WTC11 (cell line): ENCODE results near the gene PRR35. TPM values are rescaled to one million over a fixed set of nuclear protein-coding genes. Genes with fewer than 3 reads are reported as not detected.
A peak's percentile ranks its signal among the peaks of the same experiment; 100 is the strongest.

ENCODE experiments used
- ATAC-seq: fragments of 200-7000 bp; cut with Tn5 transposase; 2 replicates; pipeline ENCODE4 v1.10.0; 2021; ENCODE audit warnings: mild to moderate bottlenecking, moderate library complexity
- CTCF ChIA-PET: fragments of 300-600 bp; sonication (Branson Sonifier 250); formaldehyde crosslinking; loops from one replicate; lab custom pipeline; 2021; ENCODE audit warnings: antibody characterized with exemption; lab: Charles Lee
- POLR2A ChIA-PET: fragments of 350-600 bp; sonication (Branson Sonifier 250); formaldehyde crosslinking; loops from one replicate; lab custom pipeline; 2021; ENCODE audit warnings: antibody characterized with exemption; lab: Charles Lee
- DNase-seq: peaks from one replicate; pipeline ENCODE4 v3.0.0; 2021; ENCODE audit warnings: low spot score
- H3K27ac Mint-ChIP-seq: 2 replicates; pipeline ENCODE4 v1.8.0; 2021; ENCODE audit warnings: mixed read lengths
- H3K27me3 Mint-ChIP-seq: 2 replicates; pipeline ENCODE4 v1.8.0; 2021; ENCODE audit warnings: low read depth, mild to moderate bottlenecking, moderate library complexity, mixed read lengths
- H3K36me3 Mint-ChIP-seq: 2 replicates; pipeline ENCODE4 v1.8.0; 2021; ENCODE audit warnings: mixed read lengths
- H3K4me1 Mint-ChIP-seq: 2 replicates; pipeline ENCODE4 v1.8.0; 2022; ENCODE audit warnings: mixed read lengths
- H3K4me3 Mint-ChIP-seq: 2 replicates; pipeline ENCODE4 v1.8.0; 2021; ENCODE audit warnings: mild to moderate bottlenecking, moderate library complexity, mixed read lengths
- H3K9me3 Mint-ChIP-seq: 2 replicates; pipeline ENCODE4 v1.8.0; 2021; ENCODE audit warnings: mixed read lengths
- CREB1 ChIP-seq: sonication (generic); formaldehyde crosslinking; IDR thresholded peaks from 2 replicates; pipeline ENCODE4 v1.8.0; 2023; ENCODE audit warnings: mild to moderate bottlenecking, missing genetic modification reagents
- GABPB1 ChIP-seq: sonication (generic); formaldehyde crosslinking; IDR thresholded peaks from 2 replicates; pipeline ENCODE4 v1.8.1; 2023; ENCODE audit warnings: mild to moderate bottlenecking, missing genetic modification reagents
- GRHL2 ChIP-seq: fragments of 250-450 bp; sonication (Bioruptor Pico); IDR thresholded peaks from 2 replicates; pipeline ENCODE4 v1.8.0; 2022; ENCODE audit warnings: mild to moderate bottlenecking, moderate library complexity; ENCODE audit not compliant: insufficient replicate concordance, severe bottlenecking
- IRF2 ChIP-seq: sonication (generic); formaldehyde crosslinking; IDR thresholded peaks from 2 replicates; pipeline ENCODE4 v1.8.0; 2022; ENCODE audit warnings: low read depth, missing genetic modification reagents, borderline replicate concordance
- NFE2L1 ChIP-seq: sonication (generic); formaldehyde crosslinking; IDR thresholded peaks from 2 replicates; pipeline ENCODE4 v1.8.1; 2023; ENCODE audit warnings: missing genetic modification reagents
- RORB ChIP-seq: fragments of 250-450 bp; sonication (Bioruptor Pico); IDR thresholded peaks from 2 replicates; pipeline ENCODE4 v1.9.0; 2021; ENCODE audit warnings: mild to moderate bottlenecking
- SMAD3 ChIP-seq: sonication (generic); formaldehyde crosslinking; IDR thresholded peaks from 2 replicates; pipeline ENCODE4 v1.8.0; 2022; ENCODE audit warnings: missing genetic modification reagents, mild to moderate bottlenecking, borderline replicate concordance
- SOX15 ChIP-seq: fragments of 250-450 bp; sonication (Bioruptor Pico); IDR thresholded peaks from 2 replicates; pipeline ENCODE4 v1.9.0; 2021; ENCODE audit warnings: mild to moderate bottlenecking
- TEAD1 ChIP-seq: sonication (generic); formaldehyde crosslinking; IDR thresholded peaks from 2 replicates; pipeline ENCODE4 v1.8.0; 2022; ENCODE audit warnings: mild to moderate bottlenecking, missing genetic modification reagents
- TP53 ChIP-seq: sonication (generic); formaldehyde crosslinking; IDR thresholded peaks from 2 replicates; pipeline ENCODE4 v1.8.1; 2023; ENCODE audit warnings: mild to moderate bottlenecking, missing genetic modification reagents
- ZBTB21 ChIP-seq: sonication (generic); formaldehyde crosslinking; IDR thresholded peaks from 2 replicates; pipeline ENCODE4 v1.8.1; 2023; ENCODE audit warnings: mild to moderate bottlenecking, missing genetic modification reagents, borderline replicate concordance
- ZNF138 ChIP-seq: sonication (generic); formaldehyde crosslinking; conservative IDR thresholded peaks from 2 replicates; pipeline ENCODE4 v1.8.1; 2022; ENCODE audit warnings: mild to moderate bottlenecking, moderate library complexity, missing genetic modification reagents
- ZNF317 ChIP-seq: sonication (generic); formaldehyde crosslinking; IDR thresholded peaks from 2 replicates; pipeline ENCODE4 v1.8.1; 2023; ENCODE audit warnings: low read depth, mild to moderate bottlenecking, moderate library complexity, missing genetic modification reagents, borderline replicate concordance
- ZNF423 ChIP-seq: fragments of 250-450 bp; sonication (Bioruptor Pico); IDR thresholded peaks from 2 replicates; pipeline ENCODE4 v2.1.2; 2022; ENCODE audit warnings: mild to moderate bottlenecking, moderate library complexity
- total RNA-seq: library from RNA; stranded (reverse); gene quantifications from 3 replicates; pipeline ENCODE4 v1.2.3, GENCODE V29; 2021
- TF ChIP-seq, protein P1 (sequence below): sonication (generic); formaldehyde crosslinking; conservative IDR thresholded peaks from 2 replicates; pipeline ENCODE4 v1.8.1; 2022; ENCODE audit warnings: mild to moderate bottlenecking, missing genetic modification reagents
- TF ChIP-seq, protein P2 (sequence below): sonication (generic); formaldehyde crosslinking; IDR thresholded peaks from 2 replicates; pipeline ENCODE4 v1.8.1; 2023; ENCODE audit warnings: mild to moderate bottlenecking, missing genetic modification reagents
- TF ChIP-seq, protein P3 (sequence below): sonication (generic); formaldehyde crosslinking; IDR thresholded peaks from 2 replicates; pipeline ENCODE4 v1.8.1; 2022; ENCODE audit warnings: low read depth, mild to moderate bottlenecking, moderate library complexity, missing genetic modification reagents, borderline replicate concordance
- TF ChIP-seq, protein P4 (sequence below): sonication (generic); formaldehyde crosslinking; IDR thresholded peaks from 2 replicates; pipeline ENCODE4 v1.8.0; 2022; ENCODE audit warnings: mild to moderate bottlenecking, missing genetic modification reagents

PRR35 gene
- total RNA-seq, 1 experiment from 2014 or later: 0.72 TPM

DNA sequence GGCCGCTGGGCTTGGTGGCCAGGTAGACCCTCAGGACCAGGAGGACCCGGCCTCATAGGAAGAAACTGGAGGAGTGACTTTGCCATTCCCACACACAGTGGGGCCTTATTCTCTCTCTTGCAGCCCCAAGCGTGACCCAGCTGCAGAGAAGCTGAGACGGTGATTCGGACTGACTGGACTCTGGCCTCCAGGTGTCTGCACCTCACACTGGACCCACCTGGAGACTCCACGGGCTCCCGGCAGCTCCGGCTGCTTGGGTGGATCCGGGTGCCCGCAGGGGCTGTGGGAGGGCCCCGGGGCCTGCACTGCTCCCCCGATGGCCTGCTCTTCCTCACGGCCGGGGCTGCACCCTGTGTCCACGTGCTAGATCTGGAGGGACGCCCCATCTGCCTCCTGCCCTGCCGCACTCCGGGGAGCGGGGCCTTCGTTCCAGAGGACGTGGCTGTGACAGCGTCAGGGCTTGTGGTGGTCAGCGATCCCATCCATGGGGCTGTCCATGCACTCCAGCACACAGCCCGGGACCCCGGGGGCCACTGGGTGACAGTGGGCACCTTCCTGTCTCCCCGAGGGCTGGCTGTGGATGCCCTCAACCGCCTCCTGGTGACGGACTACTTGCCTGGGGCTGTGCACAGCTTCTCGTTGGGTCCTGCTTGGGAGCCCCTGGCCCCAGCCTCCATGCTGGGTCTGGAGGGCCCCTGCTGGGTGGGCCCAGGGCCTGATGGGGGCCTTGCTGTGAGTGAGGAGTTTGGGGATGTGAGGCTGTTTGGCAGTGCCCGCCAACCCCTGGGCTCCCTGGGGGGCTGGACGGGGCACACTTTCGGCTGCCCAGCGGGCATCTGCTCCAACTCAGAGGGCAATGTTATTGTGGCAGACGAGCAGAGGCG, 7.4 kb downstream of the PRR35 start (continued):
- TF ChIP-seq, protein P1, sequence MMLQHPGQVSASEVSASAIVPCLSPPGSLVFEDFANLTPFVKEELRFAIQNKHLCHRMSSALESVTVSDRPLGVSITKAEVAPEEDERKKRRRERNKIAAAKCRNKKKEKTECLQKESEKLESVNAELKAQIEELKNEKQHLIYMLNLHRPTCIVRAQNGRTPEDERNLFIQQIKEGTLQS (CRISPR knock-in tag): no peak

DNA sequence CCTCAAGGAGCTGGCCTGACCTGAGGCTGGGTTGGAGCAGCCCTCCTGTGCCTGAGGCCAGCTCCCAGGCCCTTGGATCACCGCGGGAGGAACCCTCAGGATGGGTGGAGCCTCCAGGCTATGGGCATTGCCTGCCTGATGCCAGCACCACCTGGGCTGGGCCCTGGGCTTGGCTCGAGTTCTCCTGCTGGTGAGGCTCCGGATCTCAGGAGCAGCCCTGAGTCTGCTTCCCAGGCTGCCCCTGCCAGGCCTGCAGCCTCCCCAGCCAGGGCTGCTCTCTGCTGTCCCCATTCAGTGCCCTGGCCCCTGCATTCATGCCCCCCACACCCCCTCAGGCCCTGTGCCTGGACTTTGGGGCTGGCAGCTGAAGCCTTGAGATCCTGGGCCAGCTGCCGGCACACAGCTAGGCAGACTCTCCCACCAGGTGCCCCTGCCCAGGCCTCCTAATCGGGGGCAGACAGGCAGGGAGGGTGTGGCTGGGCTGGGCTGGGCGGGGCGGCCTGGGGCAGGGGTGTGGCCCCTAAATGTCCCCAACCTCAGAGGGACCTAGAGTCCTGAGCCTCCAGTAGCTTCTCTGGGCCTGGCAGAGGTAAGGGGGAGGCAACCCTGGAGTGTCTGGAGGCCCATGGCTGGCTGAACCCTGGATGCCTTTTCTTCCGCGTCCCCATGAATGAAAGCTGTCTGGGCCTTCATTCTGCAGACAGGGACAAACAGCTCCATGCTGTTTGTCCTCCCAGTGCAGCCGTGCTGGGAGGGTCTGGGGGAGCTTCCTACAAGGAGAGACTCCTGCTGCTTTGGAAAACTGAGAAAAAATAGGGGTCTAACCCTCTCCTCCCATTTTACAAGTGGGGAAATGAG, 8.4 kb downstream of the PRR35 start:
- no peak for TF ChIP-seq TP53
- TF ChIP-seq, protein P2, sequence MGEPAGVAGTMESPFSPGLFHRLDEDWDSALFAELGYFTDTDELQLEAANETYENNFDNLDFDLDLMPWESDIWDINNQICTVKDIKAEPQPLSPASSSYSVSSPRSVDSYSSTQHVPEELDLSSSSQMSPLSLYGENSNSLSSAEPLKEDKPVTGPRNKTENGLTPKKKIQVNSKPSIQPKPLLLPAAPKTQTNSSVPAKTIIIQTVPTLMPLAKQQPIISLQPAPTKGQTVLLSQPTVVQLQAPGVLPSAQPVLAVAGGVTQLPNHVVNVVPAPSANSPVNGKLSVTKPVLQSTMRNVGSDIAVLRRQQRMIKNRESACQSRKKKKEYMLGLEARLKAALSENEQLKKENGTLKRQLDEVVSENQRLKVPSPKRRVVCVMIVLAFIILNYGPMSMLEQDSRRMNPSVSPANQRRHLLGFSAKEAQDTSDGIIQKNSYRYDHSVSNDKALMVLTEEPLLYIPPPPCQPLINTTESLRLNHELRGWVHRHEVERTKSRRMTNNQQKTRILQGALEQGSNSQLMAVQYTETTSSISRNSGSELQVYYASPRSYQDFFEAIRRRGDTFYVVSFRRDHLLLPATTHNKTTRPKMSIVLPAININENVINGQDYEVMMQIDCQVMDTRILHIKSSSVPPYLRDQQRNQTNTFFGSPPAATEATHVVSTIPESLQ: no peak
- TF ChIP-seq, protein P3, sequence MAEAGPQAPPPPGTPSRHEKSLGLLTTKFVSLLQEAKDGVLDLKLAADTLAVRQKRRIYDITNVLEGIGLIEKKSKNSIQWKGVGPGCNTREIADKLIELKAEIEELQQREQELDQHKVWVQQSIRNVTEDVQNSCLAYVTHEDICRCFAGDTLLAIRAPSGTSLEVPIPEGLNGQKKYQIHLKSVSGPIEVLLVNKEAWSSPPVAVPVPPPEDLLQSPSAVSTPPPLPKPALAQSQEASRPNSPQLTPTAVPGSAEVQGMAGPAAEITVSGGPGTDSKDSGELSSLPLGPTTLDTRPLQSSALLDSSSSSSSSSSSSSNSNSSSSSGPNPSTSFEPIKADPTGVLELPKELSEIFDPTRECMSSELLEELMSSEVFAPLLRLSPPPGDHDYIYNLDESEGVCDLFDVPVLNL: no peak
- TF ChIP-seq, protein P4, sequence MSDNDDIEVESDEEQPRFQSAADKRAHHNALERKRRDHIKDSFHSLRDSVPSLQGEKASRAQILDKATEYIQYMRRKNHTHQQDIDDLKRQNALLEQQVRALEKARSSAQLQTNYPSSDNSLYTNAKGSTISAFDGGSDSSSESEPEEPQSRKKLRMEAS (CRISPR knock-in tag): no peak
- TF ChIP-seq RORB (CRISPR knock-in tag): no peak
- TF ChIP-seq NFE2L1 (CRISPR knock-in tag): no peak
- TF ChIP-seq SMAD3: no peak
- no peak for TF ChIP-seq SOX15 (CRISPR knock-in tag)
- no peak for TF ChIP-seq ZBTB21 (CRISPR knock-in tag)
- no peak for TF ChIP-seq CREB1 (CRISPR knock-in tag)
- no peak for TF ChIP-seq IRF2 (CRISPR knock-in tag)
- no peak for TF ChIP-seq GRHL2
- TF ChIP-seq ZNF317 (CRISPR knock-in tag): no peak
- no peak for TF ChIP-seq ZNF138
- TF ChIP-seq TEAD1 (CRISPR knock-in tag): no peak
- POLR2A ChIA-PET: interaction anchor here (1.2 kb wide), 1 partner anchor 19 kb away, joined by 3 read pairs; no protein-coding TSS in a partner anchor
- Mint-ChIP-seq H3K9me3 (no peaks in the 10 kb centered on the region), H3K27me3 (no peaks in the 10 kb centered on the region; the same call in 1 of the 2 replicates), H3K36me3 (no peaks in the 10 kb centered on the region), H3K27ac (peak overlapping the region; percentile 95), H3K4me3 (peak overlapping the region; percentile 85), H3K4me1 (peaks cover 27% of the 10 kb centered on the region)
- DNase-seq (no peak), ATAC-seq (no peak)
- CTCF ChIA-PET: interaction anchor here (1.2 to 1.7 kb wide), 3 partner anchors 8 to 35 kb away, joined by 3 to 6 read pairs (median 6); no protein-coding TSS in a partner anchor

DNA sequence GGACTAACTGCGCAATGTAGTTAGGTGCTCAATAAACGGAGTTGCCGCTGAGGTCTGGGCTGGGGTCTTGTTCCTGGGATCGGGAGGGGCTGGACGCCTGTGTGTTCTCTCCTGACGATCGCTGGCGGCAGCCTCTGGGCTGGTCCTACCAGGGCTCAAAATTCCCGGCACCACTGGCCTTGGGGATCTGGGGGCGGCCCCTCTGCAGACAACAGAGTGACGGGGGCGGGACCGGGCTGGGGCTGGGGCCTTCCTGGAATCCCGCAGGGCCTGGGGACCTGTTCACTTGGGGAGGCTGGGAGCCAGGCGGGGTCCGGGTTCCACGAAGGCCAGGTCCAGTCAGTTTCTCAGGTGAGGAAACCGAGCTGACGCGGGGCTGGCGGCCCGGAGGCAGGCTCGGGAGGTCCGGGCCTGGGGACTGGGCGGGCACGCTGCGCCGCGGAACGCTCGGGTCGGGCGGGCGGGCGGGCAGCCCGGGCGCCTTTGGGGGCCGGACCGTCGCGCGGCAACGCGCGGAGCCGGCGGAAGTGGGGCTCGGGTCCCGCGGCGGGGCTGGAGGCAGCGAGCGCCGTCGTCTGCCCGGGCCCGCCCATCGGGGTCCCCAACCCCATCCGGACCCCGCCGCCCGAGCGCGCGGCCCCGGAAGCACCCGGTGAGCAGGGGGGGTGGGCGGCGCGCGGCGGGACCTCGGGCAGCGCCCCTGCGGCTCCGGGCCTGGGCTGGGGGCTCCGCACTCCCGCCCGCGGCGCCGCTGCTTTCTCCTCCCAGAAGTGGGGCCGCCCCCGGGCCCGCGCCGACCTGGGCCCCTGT, 9.5 kb downstream of the PRR35 start, which contains the start of gene PIGQ:
PIGQ (plus strand) TSS at position 524 of the 810 bp plus-strand sequence. CDS start 4,107 bp downstream, outside the sequence.
- DNase-seq (peak; percentile 80), ATAC-seq (peak; percentile 70)
- peak; percentile 22; the same call in 1 of the 2 replicates for TF ChIP-seq GABPB1 (CRISPR knock-in tag)
- TF ChIP-seq NFE2L1 (CRISPR knock-in tag): no peak
- TF ChIP-seq ZNF423 (CRISPR knock-in tag): 0 out of 2 replicates have a peak, but pooled peaks have one; percentile 20
- TF ChIP-seq, protein P3: no peak
- no peaks in the 10 kb centered on the region for H3K9me3 Mint-ChIP-seq
- H3K27ac Mint-ChIP-seq: peak within 1 kb of the TSS; percentile 95
- H3K4me1 Mint-ChIP-seq: peaks cover 27% of the 10 kb centered on the region
- peak within 1 kb of the TSS; percentile 85 for H3K4me3 Mint-ChIP-seq
- ChIA-PET CTCF (interaction anchor here (1.0 to 1.7 kb wide), 5 partner anchors 7 to 36 kb away, joined by 3 to 6 read pairs (median 4); no protein-coding TSS in a partner anchor), POLR2A (interaction anchor here (1.2 kb wide), 1 partner anchor 18 kb away, joined by 3 read pairs; no protein-coding TSS in a partner anchor)
- H3K27me3 Mint-ChIP-seq: no peaks in the 10 kb centered on the region; the same call in 1 of the 2 replicates
- no peaks in the 10 kb centered on the region for H3K36me3 Mint-ChIP-seq
